HG03159 (cell line): ENCODE measurements around the gene RAPSN.

Experiments
- ATAC-seq: cut with Tn5 transposase; IDR thresholded peaks from one replicate; pipeline ENCODE4 v1.9.1; 2021; ENCODE audit warnings: mild to moderate bottlenecking, moderate library complexity; ENCODE audit not compliant: unreplicated experiment

Gene RAPSN

GRCh38 chr11:47435687-47436086 lies 13.2 kb downstream of the RAPSN start:
- no peak for ATAC-seq

- no peak for ATAC-seq
Measured at GRCh38 chr11:47434011-47434786, 14.7 kb downstream of the RAPSN start.

- no peak for ATAC-seq
Measured at GRCh38 chr11:47433157-47433556, 15.8 kb downstream of the RAPSN start.

- no peak for ATAC-seq
Measured at GRCh38 chr11:47431356-47432083, 17.4 kb downstream of the RAPSN start.

- ATAC-seq = no peak
Measured at GRCh38 chr11:47430524-47430923, 18.4 kb downstream of the RAPSN start.

- peak; percentile 86 for ATAC-seq
Measured at GRCh38 chr11:47426062-47426956, 22.6 kb downstream of the RAPSN start, which contains the start of gene PSMC3. TSS of gene PSMC3 (minus strand) at chr11:47426439. CDS start at chr11:47426279, 160 bp downstream.

- ATAC-seq = no peak
Measured at GRCh38 chr11:47425611-47426010, 23.3 kb downstream of the RAPSN start.

- no peak for ATAC-seq
Measured at GRCh38 chr11:47418454-47419259, 30.3 kb downstream of the RAPSN start.

- no peak for ATAC-seq
Measured at GRCh38 chr11:47417712-47418111, 31.2 kb downstream of the RAPSN start.

- no peak for ATAC-seq
Measured at GRCh38 chr11:47415949-47416472, 32.9 kb downstream of the RAPSN start.

GRCh38 chr11:47415091-47415854 lies 33.7 kb downstream of the RAPSN start:
- no peak for ATAC-seq

- no peak for ATAC-seq
Measured at GRCh38 chr11:47414685-47415070, 34.3 kb downstream of the RAPSN start.

GRCh38 chr11:47413908-47414684 lies 34.8 kb downstream of the RAPSN start:
- no peak for ATAC-seq

GRCh38 chr11:47413351-47413750 lies 35.6 kb downstream of the RAPSN start:
- no peak for ATAC-seq

GRCh38 chr11:47411884-47412746 lies 36.8 kb downstream of the RAPSN start:
- no peak for ATAC-seq

GRCh38 chr11:47410370-47411264 lies 38.3 kb downstream of the RAPSN start:
- no peak for ATAC-seq
